ENCODE results near the gene NFIA. TPM values are rescaled to one million over a fixed set of nuclear protein-coding genes. Genes with fewer than 3 reads are reported as not detected.

NFIA gene
- total RNA-seq, 4 donors from 2014 or later = 134 to 183 (median 148) TPM

DNA sequence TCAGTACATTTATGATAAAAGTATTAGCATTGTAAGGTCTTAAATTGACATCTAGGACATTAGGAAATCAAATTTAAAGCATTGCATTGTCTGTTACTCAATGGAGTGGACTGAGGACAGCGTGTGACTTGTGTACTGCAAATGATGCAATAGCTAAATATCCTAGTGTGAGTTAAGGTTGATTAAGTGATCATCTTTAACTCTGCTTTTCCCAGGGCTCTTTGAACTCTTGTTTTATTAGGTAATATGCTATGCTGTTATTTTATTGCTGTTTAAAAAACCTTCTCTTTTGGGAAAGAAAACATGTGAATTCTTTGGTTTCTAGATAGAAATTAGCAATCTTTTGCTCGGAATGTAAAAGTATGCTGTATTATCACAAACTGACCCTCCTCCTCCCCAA, 38.6 kb downstream of the NFIA start:
- DNase-seq (ENCODE audit: extremely low spot score) = no peak
- Histone ChIP-seq H3K27ac (replicated peaks in 1 of 4) (peak overlapping the region; percentile 57 to 74 (median 58)), H3K4me1 (peaks cover 82 to 98% (median 97%) of the 10 kb centered on the region in 4 donors), H3K36me3 (no peaks in the 10 kb centered on the region), H3K9me3 (no peaks in the 10 kb centered on the region), H3K4me3 (peak overlapping the region in 3 of 4 donors; percentile 20 to 42 (median 20)), H3K27me3 (no peaks in the 10 kb centered on the region)
- intact Hi-C loops (cut with DNase I) = loop anchor here (5.0 kb wide), 1 partner anchor 51 kb away; no protein-coding TSS in a partner anchor
- TF ChIP-seq POLR2A (IDR thresholded peaks at IDR 0.05; ENCODE audit: low read depth) (no peak), POLR2AphosphoS5 (IDR thresholded peaks at IDR 0.05) (peak in 1 of 2 donors; percentile 81), EP300 (IDR thresholded peaks at IDR 0.05) (peak; percentile 45)
- 51% methylated on average over 2 of the region's 2 CpGs for WGBS

DNA sequence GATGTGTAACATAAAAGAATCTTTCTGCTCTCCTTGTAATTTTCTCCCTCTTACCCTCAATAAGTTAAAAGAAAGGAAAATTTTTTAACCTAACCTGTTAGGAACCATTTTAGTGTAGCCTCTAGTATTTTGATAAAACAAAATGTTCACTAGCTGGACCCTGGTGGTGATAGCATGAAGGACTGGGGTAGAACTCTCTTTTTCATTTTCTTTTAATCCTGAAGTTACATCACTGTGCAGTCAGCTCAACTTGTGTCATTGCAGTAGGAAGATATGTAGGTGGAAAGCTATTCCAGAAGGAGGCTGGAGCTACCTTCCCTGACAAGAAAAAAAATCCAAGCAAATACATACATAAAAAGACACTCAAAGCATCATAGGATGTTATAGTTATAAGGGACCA, 39.3 kb downstream of the NFIA start:
- peaks cover 77 to 93% (median 93%) of the 10 kb centered on the region in 4 donors for H3K4me1 ChIP-seq
- H3K4me3 ChIP-seq = no peak overlapping the region
- H3K27ac ChIP-seq (replicated peaks in 1 of 4) = peak overlapping the region; percentile 57 to 74 (median 58)
- no peaks in the 10 kb centered on the region for H3K36me3 ChIP-seq
- no peaks in the 10 kb centered on the region for H3K9me3 ChIP-seq
- no peak for TF ChIP-seq POLR2AphosphoS5 (IDR thresholded peaks at IDR 0.05)
- no peak for TF ChIP-seq POLR2A (IDR thresholded peaks at IDR 0.05; ENCODE audit: low read depth)
- TF ChIP-seq EP300 (IDR thresholded peaks at IDR 0.05) = no peak
- TF ChIP-seq, protein P1, sequence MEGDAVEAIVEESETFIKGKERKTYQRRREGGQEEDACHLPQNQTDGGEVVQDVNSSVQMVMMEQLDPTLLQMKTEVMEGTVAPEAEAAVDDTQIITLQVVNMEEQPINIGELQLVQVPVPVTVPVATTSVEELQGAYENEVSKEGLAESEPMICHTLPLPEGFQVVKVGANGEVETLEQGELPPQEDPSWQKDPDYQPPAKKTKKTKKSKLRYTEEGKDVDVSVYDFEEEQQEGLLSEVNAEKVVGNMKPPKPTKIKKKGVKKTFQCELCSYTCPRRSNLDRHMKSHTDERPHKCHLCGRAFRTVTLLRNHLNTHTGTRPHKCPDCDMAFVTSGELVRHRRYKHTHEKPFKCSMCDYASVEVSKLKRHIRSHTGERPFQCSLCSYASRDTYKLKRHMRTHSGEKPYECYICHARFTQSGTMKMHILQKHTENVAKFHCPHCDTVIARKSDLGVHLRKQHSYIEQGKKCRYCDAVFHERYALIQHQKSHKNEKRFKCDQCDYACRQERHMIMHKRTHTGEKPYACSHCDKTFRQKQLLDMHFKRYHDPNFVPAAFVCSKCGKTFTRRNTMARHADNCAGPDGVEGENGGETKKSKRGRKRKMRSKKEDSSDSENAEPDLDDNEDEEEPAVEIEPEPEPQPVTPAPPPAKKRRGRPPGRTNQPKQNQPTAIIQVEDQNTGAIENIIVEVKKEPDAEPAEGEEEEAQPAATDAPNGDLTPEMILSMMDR (IDR thresholded peaks at IDR 0.05) = no peak
- no peaks in the 10 kb centered on the region for H3K27me3 ChIP-seq
- no peak for DNase-seq (ENCODE audit: extremely low spot score)
- intact Hi-C loops (cut with DNase I) = loop anchor here (5.0 kb wide), 1 partner anchor 51 kb away; no protein-coding TSS in a partner anchor

DNA sequence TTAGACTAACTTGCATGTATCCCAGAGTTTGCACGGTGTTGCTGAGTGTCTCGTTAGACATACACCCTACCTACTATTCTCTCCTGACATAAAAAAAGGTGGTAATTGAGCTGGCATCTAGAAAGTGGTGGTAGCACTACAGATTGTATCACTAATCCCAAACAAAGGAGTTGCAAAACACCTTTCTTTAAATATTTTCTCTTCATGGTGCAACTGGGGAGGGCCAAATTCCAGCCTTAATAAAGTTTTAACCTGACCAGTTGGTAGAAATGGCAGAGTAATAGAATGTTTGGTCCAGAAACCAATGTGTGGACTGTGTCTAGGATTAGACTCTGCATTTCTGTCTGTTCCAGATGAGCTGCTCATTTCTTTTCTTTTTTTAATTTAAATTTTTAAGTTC, 40.0 kb downstream of the NFIA start:
- WGBS = 91% methylated on average over 2 of the region's 2 CpGs
- DNase-seq (ENCODE audit: extremely low spot score) = no peak
- TF ChIP-seq POLR2A (IDR thresholded peaks at IDR 0.05; ENCODE audit: low read depth) (no peak), POLR2AphosphoS5 (IDR thresholded peaks at IDR 0.05) (no peak), EP300 (IDR thresholded peaks at IDR 0.05) (no peak)
- TF ChIP-seq, protein P1 (IDR thresholded peaks at IDR 0.05) = no peak
- H3K27me3 ChIP-seq = no peaks in the 10 kb centered on the region
- H3K9me3 ChIP-seq = no peaks in the 10 kb centered on the region
- intact Hi-C loops (cut with DNase I) = loop anchor here (5.0 kb wide), 1 partner anchor 50 kb away; no protein-coding TSS in a partner anchor
- no peak overlapping the region for H3K4me3 ChIP-seq
- H3K36me3 ChIP-seq = no peaks in the 10 kb centered on the region
- peak overlapping the region in 3 of 4 donors; percentile 8 to 74 (median 59) for H3K27ac ChIP-seq (replicated peaks in 1 of 4)
- peaks cover 70 to 86% (median 86%) of the 10 kb centered on the region in 4 donors for H3K4me1 ChIP-seq

DNA sequence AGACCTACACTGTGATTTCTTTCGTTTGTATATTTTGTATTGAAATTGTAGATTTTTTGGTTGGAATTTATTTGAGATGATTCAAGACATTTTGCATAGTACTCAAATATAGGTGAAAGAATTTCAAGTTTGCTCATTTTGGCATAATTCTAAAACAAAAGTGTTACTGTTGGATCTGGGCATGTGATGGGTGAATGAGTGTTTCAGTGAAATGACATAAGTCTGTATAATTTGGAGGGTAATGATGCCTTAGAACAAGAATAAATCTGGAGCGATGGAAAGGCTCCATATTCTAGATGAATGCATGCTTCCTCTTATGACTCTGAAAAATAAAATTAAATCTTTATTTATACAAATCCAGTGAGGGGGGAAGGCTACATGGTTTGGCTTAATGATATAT, 41.0 kb downstream of the NFIA start:
- intact Hi-C loops (cut with DNase I) = loop anchor here (5.0 kb wide), 1 partner anchor 49 kb away; no protein-coding TSS in a partner anchor
- TF ChIP-seq, protein P1 (IDR thresholded peaks at IDR 0.05) = no peak
- TF ChIP-seq POLR2A (IDR thresholded peaks at IDR 0.05; ENCODE audit: low read depth) (no peak), POLR2AphosphoS5 (IDR thresholded peaks at IDR 0.05) (no peak), EP300 (IDR thresholded peaks at IDR 0.05) (no peak)
- peaks cover 64 to 80% (median 79%) of the 10 kb centered on the region in 4 donors for H3K4me1 ChIP-seq
- no peak overlapping the region for H3K4me3 ChIP-seq
- H3K27me3 ChIP-seq = no peaks in the 10 kb centered on the region
- H3K36me3 ChIP-seq = no peaks in the 10 kb centered on the region
- WGBS = 82% methylated on average over 2 of the region's 2 CpGs
- H3K9me3 ChIP-seq = no peaks in the 10 kb centered on the region
- DNase-seq (ENCODE audit: extremely low spot score) = no peak
- H3K27ac ChIP-seq (replicated peaks in 1 of 4) = peak overlapping the region in 1 of 4 donors; percentile 19

DNA sequence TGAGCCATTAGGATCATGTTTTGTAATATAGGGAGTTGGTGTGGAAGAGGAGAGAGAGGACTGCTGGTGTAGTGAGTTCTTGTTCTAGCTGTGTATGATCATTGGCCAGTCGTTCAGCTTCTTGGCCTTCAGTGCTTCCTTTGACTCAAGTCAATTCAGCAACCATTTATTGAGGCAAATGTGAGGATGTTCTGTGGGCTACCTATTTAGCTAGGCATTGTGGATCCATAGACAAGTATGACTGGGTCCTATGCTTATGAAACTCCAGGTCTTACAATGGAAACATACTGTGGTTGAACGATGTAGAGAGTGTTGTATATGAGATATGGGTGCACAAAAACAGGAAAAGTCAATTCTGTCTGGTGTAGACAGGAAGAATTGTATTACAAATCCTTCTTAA, 41.7 kb downstream of the NFIA start:
- intact Hi-C loops (cut with DNase I) = loop anchor here (5.0 kb wide), 1 partner anchor 48 kb away; no protein-coding TSS in a partner anchor
- Histone ChIP-seq H3K27me3 (no peaks in the 10 kb centered on the region), H3K9me3 (no peaks in the 10 kb centered on the region), H3K4me3 (no peak overlapping the region), H3K4me1 (peaks cover 58 to 72% (median 71%) of the 10 kb centered on the region in 4 donors), H3K36me3 (no peaks in the 10 kb centered on the region), H3K27ac (replicated peaks in 1 of 4) (peak overlapping the region in 3 of 4 donors; percentile 2 to 51 (median 3))
- TF ChIP-seq EP300 (IDR thresholded peaks at IDR 0.05) (no peak), POLR2AphosphoS5 (IDR thresholded peaks at IDR 0.05) (no peak)
- TF ChIP-seq, protein P1 (IDR thresholded peaks at IDR 0.05) = no peak
- no peak for DNase-seq (ENCODE audit: extremely low spot score)
- WGBS = 67% methylated on average over 2 of the region's 2 CpGs

All from esophagus muscularis mucosa (tissue), 4 donors.